ENCODE measurements around the gene NHERF1. TPM values are rescaled to one million over a fixed set of nuclear protein-coding genes. Genes with fewer than 3 reads are reported as not detected.

Gene NHERF1
- total and polyA plus RNA-seq, 2 donors (not counting 1 experiment from before 2014, with no cell fraction given), result 56.2 to 81.8 TPM

GRCh38 chr17:74752415-74752814 is 4.0 kb downstream of the NHERF1 start:
- Mint-ChIP-seq H3K4me1 (peaks cover 67% of the 10 kb centered on the region), H3K27me3 (no peaks in the 10 kb centered on the region), H3K9me3 (ENCODE audit: insufficient read depth) (no peaks in the 10 kb centered on the region), H3K4me3 (no peak overlapping the region), H3K27ac (no peak overlapping the region)
- intact Hi-C loops (cut with micrococcal nuclease), result no loop called here
- H3K4me1 ChIP-seq (ENCODE audit: control insufficient read depth in 2 of 2, insufficient read depth in 2 of 2, low read length in 2 of 2), result peaks cover 44 to 57% of the 10 kb centered on the region in 2 donors
- no peak overlapping the region for H3K9ac ChIP-seq (ENCODE audit: low read length)
- H3K27me3 ChIP-seq (replicated peaks in 1 of 4; ENCODE audit: control extremely low read depth in 1 of 4, control insufficient read depth in 3 of 4, insufficient read depth in 4 of 4, low read length in 3 of 4), result no peaks in the 10 kb centered on the region
- TF ChIP-seq CTCF (IDR thresholded peaks at IDR 0.05) (no peak), EZH2 (IDR thresholded peaks at IDR 0.05; ENCODE audit: borderline replicate concordance, insufficient read depth, low read depth, low read length, poor library complexity, severe bottlenecking) (no peak)
- H3K27ac ChIP-seq (ENCODE audit: low read length in 2 of 2), result no peak overlapping the region
- no peak overlapping the region for H3K4me2 ChIP-seq (replicated peaks; ENCODE audit: low read depth, low read length, poor library complexity, severe bottlenecking)
- H3K79me2 ChIP-seq (ENCODE audit: control insufficient read depth, insufficient read depth, low read length), result peaks cover 95% of the 10 kb centered on the region
- no peaks in the 10 kb centered on the region for H3K9me3 ChIP-seq (ENCODE audit: control extremely low read depth in 1 of 3, control insufficient read depth in 2 of 3, insufficient read depth in 1 of 3, low read length in 2 of 3)
- WGBS (ENCODE audit: insufficient coverage), result 100% methylated on average over 3 of the region's 9 CpGs
- CTCF ChIA-PET, result interaction anchor here (0.8 to 7.7 kb wide), 5 partner anchors 15 to 155 kb away, joined by 3 to 57 read pairs (median 20); partner anchors contain the start of gene RAB37
- POLR2A ChIA-PET, result interaction anchor here (0.6 kb wide), 1 partner anchor 27 kb away, joined by 3 read pairs; no protein-coding TSS in a partner anchor
- peaks cover 0 to 7% of the 10 kb centered on the region in 2 experiments for H3K36me3 ChIP-seq (replicated peaks in 1 of 2; ENCODE audit: control extremely low read depth in 1 of 2, control insufficient read depth in 1 of 2, extremely low read depth in 1 of 2, insufficient read depth in 2 of 2, low read length in 1 of 2)
- no peak overlapping the region for H2AFZ ChIP-seq (ENCODE audit: insufficient read depth, low read depth, low read length, poor library complexity, severe bottlenecking)
- no peak overlapping the region for H3K4me3 ChIP-seq (ENCODE audit: control extremely low read depth in 1 of 5, extremely low read depth in 1 of 5, insufficient read depth in 1 of 5, low read depth in 2 of 5, low read length in 4 of 5)
- DNase-seq (no peak), ATAC-seq (ENCODE audit: low read depth) (no peak)
- peaks cover 81% of the 10 kb centered on the region for H4K20me1 ChIP-seq (ENCODE audit: control insufficient read depth, insufficient read depth, low read length, poor library complexity, severe bottlenecking)

GRCh38 chr17:74752822-74753401 is 4.5 kb downstream of the NHERF1 start:
- peaks cover 95% of the 10 kb centered on the region for H3K79me2 ChIP-seq (ENCODE audit: control insufficient read depth, insufficient read depth, low read length)
- H3K36me3 ChIP-seq (replicated peaks in 1 of 2; ENCODE audit: control extremely low read depth in 1 of 2, control insufficient read depth in 1 of 2, extremely low read depth in 1 of 2, insufficient read depth in 2 of 2, low read length in 1 of 2), result peaks cover 0 to 7% of the 10 kb centered on the region in 2 experiments
- peaks cover 86% of the 10 kb centered on the region for H4K20me1 ChIP-seq (ENCODE audit: control insufficient read depth, insufficient read depth, low read length, poor library complexity, severe bottlenecking)
- no peaks in the 10 kb centered on the region for H3K9me3 ChIP-seq (ENCODE audit: control extremely low read depth in 1 of 3, control insufficient read depth in 2 of 3, insufficient read depth in 1 of 3, low read length in 2 of 3)
- no peaks in the 10 kb centered on the region for H3K27me3 Mint-ChIP-seq
- H3K4me2 ChIP-seq (replicated peaks; ENCODE audit: low read depth, low read length, poor library complexity, severe bottlenecking), result no peak overlapping the region
- no peak overlapping the region for H3K4me3 ChIP-seq (ENCODE audit: control extremely low read depth in 1 of 5, extremely low read depth in 1 of 5, insufficient read depth in 1 of 5, low read depth in 2 of 5, low read length in 4 of 5)
- CTCF ChIA-PET, result interaction anchor here (0.6 to 7.7 kb wide), 7 partner anchors 8 to 156 kb away, joined by 3 to 57 read pairs (median 9); partner anchors contain the start of gene RAB37
- H3K9ac ChIP-seq (ENCODE audit: low read length), result no peak overlapping the region
- ATAC-seq (ENCODE audit: low read depth) (no peak), DNase-seq (no peak)
- H3K27me3 ChIP-seq (replicated peaks in 1 of 4; ENCODE audit: control extremely low read depth in 1 of 4, control insufficient read depth in 3 of 4, insufficient read depth in 4 of 4, low read length in 3 of 4), result no peaks in the 10 kb centered on the region
- H3K27ac ChIP-seq (ENCODE audit: low read length in 2 of 2), result no peak overlapping the region
- no peak for TF ChIP-seq EZH2 (IDR thresholded peaks at IDR 0.05; ENCODE audit: borderline replicate concordance, insufficient read depth, low read depth, low read length, poor library complexity, severe bottlenecking)
- TF ChIP-seq CTCF (IDR thresholded peaks at IDR 0.05), result no peak
- no peaks in the 10 kb centered on the region for H3K9me3 Mint-ChIP-seq (ENCODE audit: insufficient read depth)
- H3K4me3 Mint-ChIP-seq, result no peak overlapping the region
- peaks cover 44 to 57% of the 10 kb centered on the region in 2 donors for H3K4me1 ChIP-seq (ENCODE audit: control insufficient read depth in 2 of 2, insufficient read depth in 2 of 2, low read length in 2 of 2)
- 96% methylated on average over 5 of the region's 7 CpGs for WGBS (ENCODE audit: insufficient coverage)
- peaks cover 70% of the 10 kb centered on the region for H3K4me1 Mint-ChIP-seq
- H3K27ac Mint-ChIP-seq, result no peak overlapping the region
- no peak overlapping the region for H2AFZ ChIP-seq (ENCODE audit: insufficient read depth, low read depth, low read length, poor library complexity, severe bottlenecking)
- POLR2A ChIA-PET, result interaction anchor here (0.6 kb wide), 1 partner anchor 26 kb away, joined by 3 read pairs; no protein-coding TSS in a partner anchor
- intact Hi-C loops (cut with micrococcal nuclease), result no loop called here
